ENCODE results near the gene SRBD1. TPM values are rescaled to one million over a fixed set of nuclear protein-coding genes. Genes with fewer than 3 reads are reported as not detected.

The SRBD1 gene
- total RNA-seq, 1 donor from 2014 or later, result 16.6 TPM

- DNase-seq (ENCODE audit: extremely low read depth, low read depth, low spot score), result no peak
Observed at GRCh38 chr2:45339253-45339652, 271.8 kb downstream of the SRBD1 start.

Other genes starting within 250 kb of the SRBD1 start
- 39.6 and 49.8 TPM in 2 replicates for gene PRKCE, start 40.4 kb upstream of the SRBD1 start, total RNA-seq

All from glomerular endothelial cell (primary cell).